ENCODE measurements around the gene NMUR1.

Gene NMUR1

DNA sequence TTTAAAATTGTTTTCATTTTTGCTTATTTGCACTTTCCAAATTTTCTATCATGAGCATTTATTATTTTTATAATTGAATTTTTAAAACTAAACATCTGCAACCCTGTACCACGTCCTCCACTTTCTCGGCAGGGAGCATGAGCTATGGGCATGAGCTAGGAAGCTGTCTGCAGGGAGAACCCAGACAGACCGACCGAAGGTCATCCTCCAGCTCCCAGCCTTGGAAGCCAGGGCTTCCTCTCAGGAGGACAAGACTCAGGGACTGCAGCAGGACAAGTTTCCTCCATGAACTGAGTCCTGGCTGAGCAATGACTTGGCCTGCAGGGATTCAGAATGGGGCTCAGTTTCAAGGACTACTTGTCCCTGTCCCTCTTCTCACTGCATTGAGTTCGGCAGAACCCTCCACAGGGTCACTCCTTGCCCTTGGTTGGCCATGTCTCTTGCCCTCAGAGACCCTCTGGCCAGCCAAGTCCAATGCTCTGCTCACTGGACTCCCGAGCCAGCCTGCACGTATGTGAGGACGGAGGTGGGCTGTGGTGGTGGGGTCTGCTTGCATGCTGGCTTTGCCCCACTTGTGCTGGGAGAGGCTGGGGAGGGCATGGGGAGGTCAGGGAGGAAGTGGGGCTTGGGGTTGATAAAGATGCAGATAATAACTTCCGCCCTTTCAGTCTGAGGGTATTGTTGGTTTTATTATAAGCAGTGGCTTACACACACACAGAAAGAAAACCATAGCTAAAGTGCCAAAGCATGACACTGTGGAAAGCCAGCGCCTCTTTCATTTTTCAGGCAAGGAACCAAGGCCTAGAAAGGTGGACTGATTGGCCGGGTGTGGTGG is 6.6 kb downstream of the NMUR1 start:
- Histone ChIP-seq H3K9ac (ENCODE audit: low read length) (peak overlapping the region; percentile 7), H3K36me3 (ENCODE audit: control insufficient read depth, insufficient read depth, low read length, severe bottlenecking) (no peaks in the 10 kb centered on the region), H3K9me3 (ENCODE audit: control insufficient read depth, low read length) (no peaks in the 10 kb centered on the region), H3K27me3 (replicated peaks; ENCODE audit: control insufficient read depth, insufficient read depth, low read length) (peaks cover 7% of the 10 kb centered on the region), H3K4me1 (ENCODE audit: control insufficient read depth, insufficient read depth, low read length) (peaks cover 35% of the 10 kb centered on the region), H3K4me3 (ENCODE audit: low read length) (peak overlapping the region; percentile 23)
- DNase-seq (ENCODE audit: low read depth): no peak

- Histone ChIP-seq H3K27me3 (replicated peaks; ENCODE audit: control insufficient read depth, insufficient read depth, low read length) (peaks cover under 1% of the 10 kb centered on the region), H3K4me1 (ENCODE audit: control insufficient read depth, insufficient read depth, low read length) (peaks cover 35% of the 10 kb centered on the region), H3K9me3 (ENCODE audit: control insufficient read depth, low read length) (no peaks in the 10 kb centered on the region), H3K9ac (ENCODE audit: low read length) (peak overlapping the region; percentile 7), H3K36me3 (ENCODE audit: control insufficient read depth, insufficient read depth, low read length, severe bottlenecking) (no peaks in the 10 kb centered on the region), H3K4me3 (ENCODE audit: low read length) (peak overlapping the region; percentile 23)
- DNase-seq (ENCODE audit: low read depth): peak; percentile 36
Observed at GRCh38 chr2:231522418-231523180, 7.6 kb downstream of the NMUR1 start.

- peaks cover 32% of the 10 kb centered on the region for H3K4me1 ChIP-seq (ENCODE audit: control insufficient read depth, insufficient read depth, low read length)
- H3K27me3 ChIP-seq (replicated peaks; ENCODE audit: control insufficient read depth, insufficient read depth, low read length): no peaks in the 10 kb centered on the region
- no peak overlapping the region for H3K4me3 ChIP-seq (ENCODE audit: low read length)
- no peaks in the 10 kb centered on the region for H3K36me3 ChIP-seq (ENCODE audit: control insufficient read depth, insufficient read depth, low read length, severe bottlenecking)
- H3K9ac ChIP-seq (ENCODE audit: low read length): no peak overlapping the region
- H3K9me3 ChIP-seq (ENCODE audit: control insufficient read depth, low read length): no peaks in the 10 kb centered on the region
- no peak for DNase-seq (ENCODE audit: low read depth)
Observed at GRCh38 chr2:231521443-231521842, 8.8 kb downstream of the NMUR1 start.

DNA sequence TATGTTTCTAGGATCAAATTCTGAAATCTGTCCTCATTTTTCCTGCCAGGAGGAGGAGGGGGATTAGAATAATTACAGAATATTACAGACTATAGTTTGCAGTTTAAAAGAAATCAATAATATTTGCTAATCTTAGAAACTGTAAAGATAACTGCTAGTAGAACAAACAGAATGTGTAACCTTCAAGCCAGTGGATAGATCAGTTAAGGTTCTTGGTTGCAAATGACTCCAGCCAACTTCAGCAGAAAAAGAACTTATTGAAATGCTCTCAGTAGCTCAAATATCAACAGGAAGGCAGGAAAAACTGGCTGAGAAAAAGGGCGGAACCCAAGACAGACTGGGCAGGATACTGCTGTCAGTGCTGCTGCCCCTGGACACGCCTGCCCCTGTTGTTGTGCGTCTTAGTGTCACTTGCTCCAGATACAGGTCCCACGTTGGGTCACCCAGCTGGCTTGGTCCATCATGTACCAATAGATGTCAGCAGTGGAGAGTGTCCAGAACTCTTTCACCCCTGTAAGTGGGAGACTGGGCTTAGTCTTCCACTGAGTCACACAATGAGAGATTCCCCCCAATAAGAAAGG is 10.2 kb downstream of the NMUR1 start:
- Histone ChIP-seq H3K27me3 (replicated peaks; ENCODE audit: control insufficient read depth, insufficient read depth, low read length) (no peaks in the 10 kb centered on the region), H3K9ac (ENCODE audit: low read length) (no peak overlapping the region), H3K36me3 (ENCODE audit: control insufficient read depth, insufficient read depth, low read length, severe bottlenecking) (no peaks in the 10 kb centered on the region), H3K4me1 (ENCODE audit: control insufficient read depth, insufficient read depth, low read length) (peaks cover 32% of the 10 kb centered on the region), H3K4me3 (ENCODE audit: low read length) (no peak overlapping the region), H3K9me3 (ENCODE audit: control insufficient read depth, low read length) (no peaks in the 10 kb centered on the region)
- DNase-seq (ENCODE audit: low read depth): no peak

GRCh38 chr2:231518771-231519170 is 11.5 kb downstream of the NMUR1 start:
- Histone ChIP-seq H3K4me1 (ENCODE audit: control insufficient read depth, insufficient read depth, low read length) (peaks cover 34% of the 10 kb centered on the region), H3K9ac (ENCODE audit: low read length) (no peak overlapping the region), H3K36me3 (ENCODE audit: control insufficient read depth, insufficient read depth, low read length, severe bottlenecking) (no peaks in the 10 kb centered on the region), H3K9me3 (ENCODE audit: control insufficient read depth, low read length) (no peaks in the 10 kb centered on the region), H3K4me3 (ENCODE audit: low read length) (no peak overlapping the region), H3K27me3 (replicated peaks; ENCODE audit: control insufficient read depth, insufficient read depth, low read length) (no peaks in the 10 kb centered on the region)
- DNase-seq (ENCODE audit: low read depth): no peak

- no peak for DNase-seq (ENCODE audit: low read depth)
- Histone ChIP-seq H3K4me3 (ENCODE audit: low read length) (no peak overlapping the region), H3K27me3 (replicated peaks; ENCODE audit: control insufficient read depth, insufficient read depth, low read length) (no peaks in the 10 kb centered on the region), H3K9ac (ENCODE audit: low read length) (peak overlapping the region; percentile 96), H3K36me3 (ENCODE audit: control insufficient read depth, insufficient read depth, low read length, severe bottlenecking) (no peaks in the 10 kb centered on the region), H3K9me3 (ENCODE audit: control insufficient read depth, low read length) (no peaks in the 10 kb centered on the region), H3K4me1 (ENCODE audit: control insufficient read depth, insufficient read depth, low read length) (peaks cover 19% of the 10 kb centered on the region)
Observed at GRCh38 chr2:231515603-231516002, 14.6 kb downstream of the NMUR1 start.

DNA sequence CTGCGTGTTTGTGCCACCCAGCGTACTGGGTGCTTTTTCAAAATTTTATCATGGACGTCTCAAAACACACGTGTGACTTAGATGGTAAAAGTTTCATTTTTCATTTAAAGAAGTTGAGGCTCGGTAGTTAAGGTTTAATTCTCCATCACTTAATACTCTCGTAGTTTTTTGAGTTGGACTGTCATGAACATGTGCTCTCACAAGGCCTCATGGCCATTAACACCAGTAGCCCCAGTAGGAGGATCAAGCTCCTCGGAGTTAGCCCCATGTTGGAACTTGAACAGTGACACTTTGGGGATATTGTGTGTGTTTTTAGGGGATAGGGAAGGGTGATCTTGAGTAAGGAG is 15.3 kb downstream of the NMUR1 start:
- Histone ChIP-seq H3K36me3 (ENCODE audit: control insufficient read depth, insufficient read depth, low read length, severe bottlenecking) (no peaks in the 10 kb centered on the region), H3K4me1 (ENCODE audit: control insufficient read depth, insufficient read depth, low read length) (peaks cover 19% of the 10 kb centered on the region), H3K9me3 (ENCODE audit: control insufficient read depth, low read length) (no peaks in the 10 kb centered on the region), H3K4me3 (ENCODE audit: low read length) (peak overlapping the region; percentile 94), H3K9ac (ENCODE audit: low read length) (peak overlapping the region; percentile 96), H3K27me3 (replicated peaks; ENCODE audit: control insufficient read depth, insufficient read depth, low read length) (no peaks in the 10 kb centered on the region)
- no peak for DNase-seq (ENCODE audit: low read depth)

- Histone ChIP-seq H3K4me1 (ENCODE audit: control insufficient read depth, insufficient read depth, low read length) (peaks cover 19% of the 10 kb centered on the region), H3K27me3 (replicated peaks; ENCODE audit: control insufficient read depth, insufficient read depth, low read length) (no peaks in the 10 kb centered on the region), H3K4me3 (ENCODE audit: low read length) (peak overlapping the region; percentile 94), H3K9ac (ENCODE audit: low read length) (peak overlapping the region; percentile 96), H3K36me3 (ENCODE audit: control insufficient read depth, insufficient read depth, low read length, severe bottlenecking) (no peaks in the 10 kb centered on the region), H3K9me3 (ENCODE audit: control insufficient read depth, low read length) (no peaks in the 10 kb centered on the region)
- DNase-seq (ENCODE audit: low read depth): peak; percentile 99
Observed at GRCh38 chr2:231514225-231514950, 15.9 kb downstream of the NMUR1 start.

- H3K27me3 ChIP-seq (replicated peaks; ENCODE audit: control insufficient read depth, insufficient read depth, low read length): no peaks in the 10 kb centered on the region
- peak overlapping the region; percentile 94 for H3K4me3 ChIP-seq (ENCODE audit: low read length)
- no peaks in the 10 kb centered on the region for H3K36me3 ChIP-seq (ENCODE audit: control insufficient read depth, insufficient read depth, low read length, severe bottlenecking)
- DNase-seq (ENCODE audit: low read depth): no peak
- peaks cover 19% of the 10 kb centered on the region for H3K4me1 ChIP-seq (ENCODE audit: control insufficient read depth, insufficient read depth, low read length)
- H3K9ac ChIP-seq (ENCODE audit: low read length): peak overlapping the region; percentile 86
- H3K9me3 ChIP-seq (ENCODE audit: control insufficient read depth, low read length): no peaks in the 10 kb centered on the region
Observed at GRCh38 chr2:231513746-231514224, 16.5 kb downstream of the NMUR1 start.

DNA sequence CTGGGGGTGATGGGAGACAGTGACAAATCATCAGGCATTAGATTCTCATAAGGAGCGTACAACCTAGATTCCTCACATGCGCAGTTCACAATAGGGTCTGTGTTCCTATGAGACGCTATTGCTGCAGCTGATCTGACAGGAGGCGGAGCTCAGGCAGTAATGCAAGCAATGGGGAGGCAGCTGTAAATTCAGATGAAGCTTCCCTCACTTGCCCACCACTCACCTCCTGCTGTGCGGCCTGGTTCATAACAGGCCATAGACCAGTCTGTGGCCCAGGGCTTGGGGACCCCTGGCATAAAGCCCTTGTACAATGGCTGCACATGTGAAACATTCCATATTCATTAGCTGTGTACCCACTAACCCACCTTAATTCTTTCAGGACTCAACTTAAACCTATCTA is 18.0 kb downstream of the NMUR1 start:
- no peak for DNase-seq (ENCODE audit: low read depth)
- Histone ChIP-seq H3K27me3 (replicated peaks; ENCODE audit: control insufficient read depth, insufficient read depth, low read length) (no peaks in the 10 kb centered on the region), H3K4me3 (ENCODE audit: low read length) (no peak overlapping the region), H3K9me3 (ENCODE audit: control insufficient read depth, low read length) (no peaks in the 10 kb centered on the region), H3K4me1 (ENCODE audit: control insufficient read depth, insufficient read depth, low read length) (peaks cover 19% of the 10 kb centered on the region), H3K9ac (ENCODE audit: low read length) (no peak overlapping the region), H3K36me3 (ENCODE audit: control insufficient read depth, insufficient read depth, low read length, severe bottlenecking) (no peaks in the 10 kb centered on the region)

- Histone ChIP-seq H3K36me3 (ENCODE audit: control insufficient read depth, insufficient read depth, low read length, severe bottlenecking) (no peaks in the 10 kb centered on the region), H3K4me1 (ENCODE audit: control insufficient read depth, insufficient read depth, low read length) (no peaks in the 10 kb centered on the region), H3K9ac (ENCODE audit: low read length) (no peak overlapping the region), H3K9me3 (ENCODE audit: control insufficient read depth, low read length) (no peaks in the 10 kb centered on the region), H3K4me3 (ENCODE audit: low read length) (no peak overlapping the region), H3K27me3 (replicated peaks; ENCODE audit: control insufficient read depth, insufficient read depth, low read length) (no peaks in the 10 kb centered on the region)
- no peak for DNase-seq (ENCODE audit: low read depth)
Observed at GRCh38 chr2:231503766-231504165, 26.5 kb downstream of the NMUR1 start.
